Left lung (tissue), 10 donors: ENCODE results near the gene DENND6B. TPM values are rescaled to one million over a fixed set of nuclear protein-coding genes. Genes with fewer than 3 reads are reported as not detected.

Experiments
- ATAC-seq: fragments of 200-7000 bp; cut with Tn5 transposase; one replicate; pipeline ENCODE4 v1.9.1; 2020; ENCODE audit warnings: moderate library complexity
- DNase-seq, 4 donors: peaks; one replicate each; pipeline ENCODE4 v3.0.0-alpha.2; 2013 to 2020
- H3K27ac ChIP-seq, 2 donors: fragments of 200-600 bp; sonication (generic) in 1 of 2; one replicate each; pipeline versions ENCODE4 v1.5.0 to v1.8.0; 2020 to 2021
- H3K27me3 ChIP-seq, 2 donors: fragments of 200-600 bp; sonication (generic) in 1 of 2; one replicate each; pipeline versions ENCODE4 v1.5.0 to v1.8.0; 2020 to 2021
- H3K36me3 ChIP-seq, 2 donors: fragments of 200-600 bp; sonication (generic) in 1 of 2; one replicate each; pipeline versions ENCODE4 v1.5.0 to v1.8.0; 2020 to 2021
- H3K4me1 ChIP-seq, 2 donors: fragments of 200-600 bp; one replicate each; pipeline ENCODE4 v1.8.0; 2021
- H3K4me3 ChIP-seq, 2 donors: fragments of 200-600 bp; sonication (generic) in 1 of 2; one replicate each; pipeline versions ENCODE4 v1.5.0 to v1.8.0; 2020 to 2021; ENCODE audit warnings: mild to moderate bottlenecking in 1 of 2
- H3K9me3 ChIP-seq, 2 donors: fragments of 200-600 bp; sonication (generic) in 1 of 2; one replicate each; pipeline versions ENCODE4 v1.5.0 to v1.8.0; 2020 to 2021
- intact Hi-C, 2 donors: fragments of 100-400 bp; cut with DNase I; formaldehyde crosslinking; loops; one replicate each; pipeline versions ENCODE4 v1.11.2 to v1.14.2; 2022
- polyA plus RNA-seq, 6 donors: library from polyadenylated mRNA; unstranded; fragments of 120-200 nt; gene quantifications; one replicate each; pipeline ENCODE4 v1.2.1, GENCODE V29; 2013; ENCODE audit not compliant: insufficient read length in 6 of 6
- total RNA-seq, 2 donors: library from RNA; stranded (reverse); fragmentation: NEBNext Ultra II Directional; extraction: Animal tissue kit (Norgen Biotek cat#: 25700); gene quantifications; one replicate each; pipeline ENCODE4 v1.2.1, GENCODE V29; 2021
- TF ChIP-seq, protein P1 (sequence below), 2 donors: fragments of 200-600 bp; sonication (generic) in 1 of 2; IDR thresholded peaks; one replicate each; pipeline versions ENCODE4 v1.5.0 to v1.8.0; 2021; ENCODE audit warnings: antibody characterized with exemption in 2 of 2
- donor health status: DM: no; HTN: yes; CAD: no.
- donor health status: DM: no; HTN: no; CAD: no.

DENND6B gene
- total and polyA plus RNA-seq, 8 donors = 7.3 to 18.8 (median 12.1) TPM

- Histone ChIP-seq H3K4me1 (peaks cover 0 to 4% of the 10 kb centered on the region in 2 donors), H3K36me3 (no peaks in the 10 kb centered on the region), H3K4me3 (no peak overlapping the region), H3K27ac (no peak overlapping the region), H3K27me3 (no peaks in the 10 kb centered on the region), H3K9me3 (no peaks in the 10 kb centered on the region)
- DNase-seq (peak in 1 of 4 donors; percentile 53), ATAC-seq (no peak)
- intact Hi-C loops = loop anchor here (10.0 kb wide), 1 partner anchor 46 kb away; the partner anchor contains the start of gene MAPK11 (in 2 of the 2)
- TF ChIP-seq, protein P1, sequence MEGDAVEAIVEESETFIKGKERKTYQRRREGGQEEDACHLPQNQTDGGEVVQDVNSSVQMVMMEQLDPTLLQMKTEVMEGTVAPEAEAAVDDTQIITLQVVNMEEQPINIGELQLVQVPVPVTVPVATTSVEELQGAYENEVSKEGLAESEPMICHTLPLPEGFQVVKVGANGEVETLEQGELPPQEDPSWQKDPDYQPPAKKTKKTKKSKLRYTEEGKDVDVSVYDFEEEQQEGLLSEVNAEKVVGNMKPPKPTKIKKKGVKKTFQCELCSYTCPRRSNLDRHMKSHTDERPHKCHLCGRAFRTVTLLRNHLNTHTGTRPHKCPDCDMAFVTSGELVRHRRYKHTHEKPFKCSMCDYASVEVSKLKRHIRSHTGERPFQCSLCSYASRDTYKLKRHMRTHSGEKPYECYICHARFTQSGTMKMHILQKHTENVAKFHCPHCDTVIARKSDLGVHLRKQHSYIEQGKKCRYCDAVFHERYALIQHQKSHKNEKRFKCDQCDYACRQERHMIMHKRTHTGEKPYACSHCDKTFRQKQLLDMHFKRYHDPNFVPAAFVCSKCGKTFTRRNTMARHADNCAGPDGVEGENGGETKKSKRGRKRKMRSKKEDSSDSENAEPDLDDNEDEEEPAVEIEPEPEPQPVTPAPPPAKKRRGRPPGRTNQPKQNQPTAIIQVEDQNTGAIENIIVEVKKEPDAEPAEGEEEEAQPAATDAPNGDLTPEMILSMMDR (IDR thresholded peaks at IDR 0.05) = no peak
These were observed 6.0 kb downstream of the DENND6B start for GRCh38 chr22:50320671-50321325.

DNA sequence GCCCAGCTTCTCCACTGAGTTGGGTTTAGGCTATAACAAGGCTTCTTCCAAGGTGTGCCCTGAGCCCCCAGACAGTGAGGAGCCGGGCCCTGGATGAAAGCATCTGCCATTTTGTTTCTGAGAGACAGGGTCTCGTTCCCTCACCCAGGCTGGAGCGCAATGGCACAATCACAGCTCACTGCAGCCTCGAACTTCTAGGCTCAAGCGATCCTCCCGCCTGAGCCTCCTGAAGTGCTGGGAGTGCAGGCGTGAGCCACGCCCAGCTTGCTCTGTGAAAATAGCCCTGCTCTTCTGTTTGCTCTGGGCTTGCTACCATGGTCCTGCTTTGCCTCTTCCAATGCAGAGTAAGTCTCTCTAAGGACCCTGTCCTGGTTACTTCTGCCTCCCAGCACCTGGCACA, 6.7 kb downstream of the DENND6B start:
- ATAC-seq = no peak
- no peaks in the 10 kb centered on the region for H3K36me3 ChIP-seq
- intact Hi-C loops = loop anchor here (10.0 kb wide), 1 partner anchor 45 kb away; the partner anchor contains the start of gene MAPK11 (in 2 of the 2)

DNA sequence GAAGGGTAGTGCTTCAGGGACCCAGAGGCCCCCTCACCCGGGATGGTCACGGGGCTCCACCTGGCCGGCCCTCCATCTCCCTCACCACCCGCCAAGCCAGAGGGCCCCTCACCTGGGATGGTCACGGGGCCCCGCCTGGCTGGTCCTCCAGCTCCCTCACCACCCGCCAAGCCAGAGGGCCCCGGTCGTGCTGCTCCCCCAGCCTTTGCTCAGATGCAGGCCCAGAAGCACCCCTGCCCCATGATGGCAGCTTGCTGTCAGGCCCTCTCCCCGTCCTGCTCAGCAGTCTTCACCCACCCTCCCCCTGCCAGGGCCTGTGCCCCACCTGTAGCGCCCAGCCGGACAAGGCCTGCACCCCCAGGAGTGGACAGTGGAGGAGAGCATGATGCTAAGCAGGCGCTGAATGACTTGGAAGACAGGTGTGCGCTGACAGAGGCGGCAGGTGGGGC, 7.3 kb downstream of the DENND6B start:
- TF ChIP-seq, protein P1 (IDR thresholded peaks at IDR 0.05) = no peak
- no peak overlapping the region for H3K4me3 ChIP-seq
- H3K9me3 ChIP-seq = no peaks in the 10 kb centered on the region
- H3K4me1 ChIP-seq = peaks cover 0 to 8% of the 10 kb centered on the region in 2 donors
- DNase-seq (no peak), ATAC-seq (no peak)
- intact Hi-C loops = no loop called here
- no peaks in the 10 kb centered on the region for H3K27me3 ChIP-seq
- H3K27ac ChIP-seq = no peak overlapping the region
- H3K36me3 ChIP-seq = no peaks in the 10 kb centered on the region

More for the DNA sequence above, 6.7 kb downstream of the DENND6B start:
- TF ChIP-seq, protein P1 (IDR thresholded peaks at IDR 0.05) = no peak
- Histone ChIP-seq H3K27me3 (no peaks in the 10 kb centered on the region), H3K9me3 (no peaks in the 10 kb centered on the region), H3K27ac (no peak overlapping the region), H3K4me3 (no peak overlapping the region), H3K4me1 (peaks cover 0 to 2% of the 10 kb centered on the region in 2 donors)
- no peak for DNase-seq

DNA sequence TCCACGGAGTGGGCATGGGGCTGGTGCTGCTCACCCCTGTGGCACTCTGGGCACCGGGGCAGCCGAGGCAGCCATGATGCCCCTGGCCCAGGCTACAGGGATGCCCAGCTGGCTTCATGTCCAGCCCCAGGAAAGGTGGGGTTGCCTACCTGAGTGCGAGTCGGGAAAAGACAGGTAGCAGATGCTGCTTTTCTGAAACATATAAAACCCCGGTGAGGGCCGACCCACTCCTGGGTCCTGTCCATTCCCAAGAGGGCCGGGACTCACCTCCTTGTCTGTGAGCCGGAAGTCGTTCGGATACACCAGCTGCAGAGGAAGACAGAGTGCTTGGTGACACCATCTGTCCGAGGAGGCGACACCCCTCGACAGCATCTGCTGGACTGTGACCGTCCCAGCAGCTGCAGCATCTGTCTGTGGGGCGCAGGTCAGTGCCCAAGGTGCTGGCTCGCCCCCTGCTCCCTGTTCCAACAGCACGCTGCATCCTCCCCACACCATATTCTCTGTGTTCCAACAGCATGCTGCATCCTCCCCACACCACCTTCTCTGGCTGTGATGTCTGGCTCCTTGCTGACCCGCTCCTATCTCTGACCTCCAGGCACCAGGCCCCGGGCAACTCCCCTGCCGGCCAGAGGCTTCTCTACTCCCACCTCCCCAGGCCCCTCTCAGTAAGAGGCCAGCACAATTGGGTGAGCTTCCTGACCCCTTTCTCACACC, 8.0 kb downstream of the DENND6B start:
- H3K36me3 ChIP-seq = no peaks in the 10 kb centered on the region
- H3K9me3 ChIP-seq = no peaks in the 10 kb centered on the region
- DNase-seq (no peak), ATAC-seq (no peak)
- intact Hi-C loops = no loop called here
- H3K4me3 ChIP-seq = no peak overlapping the region
- TF ChIP-seq, protein P1 (IDR thresholded peaks at IDR 0.05) = no peak
- H3K27me3 ChIP-seq = no peaks in the 10 kb centered on the region
- H3K4me1 ChIP-seq = peaks cover 4 to 14% of the 10 kb centered on the region in 2 donors
- H3K27ac ChIP-seq = no peak overlapping the region

DNA sequence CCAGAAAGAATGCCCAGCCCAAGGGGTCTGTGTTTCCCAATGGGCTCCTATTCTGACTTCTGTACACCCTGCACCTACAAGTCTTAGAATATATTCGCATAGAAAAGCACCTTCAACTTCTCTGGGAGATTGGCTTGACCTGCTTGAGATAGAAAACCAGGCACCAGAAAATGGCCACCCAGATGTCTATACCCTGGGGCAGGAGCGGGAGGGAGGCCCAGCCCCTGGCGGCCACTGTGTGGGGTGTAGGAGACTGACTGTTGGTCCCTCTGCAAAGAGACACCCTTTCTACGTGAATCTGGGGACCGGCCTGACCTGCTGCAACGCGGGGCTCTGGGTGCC, 8.5 kb downstream of the DENND6B start:
- H3K27me3 ChIP-seq = no peaks in the 10 kb centered on the region
- no peak for ATAC-seq
- no peaks in the 10 kb centered on the region for H3K36me3 ChIP-seq
- TF ChIP-seq, protein P1 (IDR thresholded peaks at IDR 0.05) = no peak
- no peak for DNase-seq
- no peaks in the 10 kb centered on the region for H3K9me3 ChIP-seq
- H3K27ac ChIP-seq = no peak overlapping the region
- H3K4me3 ChIP-seq = no peak overlapping the region
- intact Hi-C loops = no loop called here
- peaks cover 4 to 18% of the 10 kb centered on the region in 2 donors for H3K4me1 ChIP-seq
